Liver (tissue), 3 donors: ENCODE measurements around the gene SASH3.

Source experiments
- FOXA1 ChIP-seq: IDR thresholded peaks from 2 replicates; pipeline ENCODE4 v1.6.1; 2016; ENCODE audit warnings: antibody characterized with exemption
- GABPA ChIP-seq, 2 donors: IDR thresholded peaks in 1 of 2; conservative IDR thresholded peaks in 1 of 2; 2 replicates each; pipeline ENCODE4 v1.6.1; 2016; ENCODE audit warnings: antibody characterized with exemption in 2 of 2, mild to moderate bottlenecking in 1 of 2, moderate library complexity in 1 of 2
- JUND ChIP-seq, 2 donors: IDR thresholded peaks; 2 replicates each; pipeline ENCODE4 v1.6.1; 2016; ENCODE audit warnings: antibody characterized with exemption in 2 of 2
- NR2F2 ChIP-seq: IDR thresholded peaks from 2 replicates; pipeline ENCODE4 v1.6.1; 2016; ENCODE audit warnings: antibody characterized with exemption
- RAD21 ChIP-seq, 2 donors: IDR thresholded peaks; 2 replicates each; pipeline ENCODE4 v1.6.1; 2016; ENCODE audit warnings: antibody characterized with exemption in 2 of 2, mild to moderate bottlenecking in 2 of 2
- REST ChIP-seq: IDR thresholded peaks from 2 replicates; pipeline ENCODE4 v1.6.1; 2016; ENCODE audit warnings: antibody characterized with exemption, mild to moderate bottlenecking
- ZBTB33 ChIP-seq: IDR thresholded peaks from 2 replicates; pipeline ENCODE4 v1.6.1; 2016; ENCODE audit warnings: antibody characterized with exemption
- TF ChIP-seq, protein P1 (sequence below): fragments of 150-350 bp; IDR thresholded peaks from 2 replicates; pipeline ENCODE4 v1.5.1; 2017; ENCODE audit warnings: improper control_type of control experiment, low read depth, low read length; ENCODE audit not compliant: missing input control
- donor health status: healthy.
- donor health status: healthy.

- TF ChIP-seq RAD21 (IDR thresholded peaks at IDR 0.05) (no peak), JUND (IDR thresholded peaks at IDR 0.05) (no peak), REST (no peak), GABPA (IDR thresholded peaks at IDR 0.05 in 1 of 2, conservative IDR thresholded peaks at IDR 0.05 in 1 of 2) (no peak), NR2F2 (no peak), ZBTB33 (no peak), FOXA1 (no peak)
- TF ChIP-seq, protein P1, sequence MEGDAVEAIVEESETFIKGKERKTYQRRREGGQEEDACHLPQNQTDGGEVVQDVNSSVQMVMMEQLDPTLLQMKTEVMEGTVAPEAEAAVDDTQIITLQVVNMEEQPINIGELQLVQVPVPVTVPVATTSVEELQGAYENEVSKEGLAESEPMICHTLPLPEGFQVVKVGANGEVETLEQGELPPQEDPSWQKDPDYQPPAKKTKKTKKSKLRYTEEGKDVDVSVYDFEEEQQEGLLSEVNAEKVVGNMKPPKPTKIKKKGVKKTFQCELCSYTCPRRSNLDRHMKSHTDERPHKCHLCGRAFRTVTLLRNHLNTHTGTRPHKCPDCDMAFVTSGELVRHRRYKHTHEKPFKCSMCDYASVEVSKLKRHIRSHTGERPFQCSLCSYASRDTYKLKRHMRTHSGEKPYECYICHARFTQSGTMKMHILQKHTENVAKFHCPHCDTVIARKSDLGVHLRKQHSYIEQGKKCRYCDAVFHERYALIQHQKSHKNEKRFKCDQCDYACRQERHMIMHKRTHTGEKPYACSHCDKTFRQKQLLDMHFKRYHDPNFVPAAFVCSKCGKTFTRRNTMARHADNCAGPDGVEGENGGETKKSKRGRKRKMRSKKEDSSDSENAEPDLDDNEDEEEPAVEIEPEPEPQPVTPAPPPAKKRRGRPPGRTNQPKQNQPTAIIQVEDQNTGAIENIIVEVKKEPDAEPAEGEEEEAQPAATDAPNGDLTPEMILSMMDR = no peak
These were observed 53.6 kb downstream of the SASH3 start for GRCh38 chrX:129833153-129833990.
